HG02840 (cell line): ENCODE measurements around the gene PLA2G4E.
A peak's percentile ranks its signal among the peaks of the same experiment; 100 is the strongest.

Experiments used
- ATAC-seq: cut with Tn5 transposase; IDR thresholded peaks from one replicate; pipeline ENCODE4 v1.9.1; 2021; ENCODE audit warnings: mild to moderate bottlenecking, moderate library complexity, moderate number of reproducible peaks; ENCODE audit not compliant: unreplicated experiment, low FRiP score

PLA2G4E gene

GRCh38 chr15:42056934-42057798, 36.3 kb upstream of the PLA2G4E start:
- ATAC-seq: peak; percentile 70

- ATAC-seq: no peak
Observed at GRCh38 chr15:42053914-42054313, 33.1 kb upstream of the PLA2G4E start.

GRCh38 chr15:42053010-42053409, 32.2 kb upstream of the PLA2G4E start:
- ATAC-seq: no peak

GRCh38 chr15:42050484-42051255, 29.8 kb upstream of the PLA2G4E start:
- ATAC-seq: no peak

- ATAC-seq: no peak
Observed at GRCh38 chr15:42048821-42049200, 28.0 kb upstream of the PLA2G4E start.

GRCh38 chr15:42048080-42048820, 27.4 kb upstream of the PLA2G4E start:
- no peak for ATAC-seq

- ATAC-seq: no peak
Observed at GRCh38 chr15:42046597-42046996, 25.8 kb upstream of the PLA2G4E start.

GRCh38 chr15:42045211-42045615, 24.4 kb upstream of the PLA2G4E start:
- no peak for ATAC-seq

GRCh38 chr15:42042602-42043400, 22.0 kb upstream of the PLA2G4E start:
- ATAC-seq: no peak

- ATAC-seq: no peak
Observed at GRCh38 chr15:42038401-42038800, 17.6 kb upstream of the PLA2G4E start.

GRCh38 chr15:42037656-42038055, 16.8 kb upstream of the PLA2G4E start:
- no peak for ATAC-seq

GRCh38 chr15:42036966-42037365, 16.1 kb upstream of the PLA2G4E start:
- ATAC-seq: no peak

- no peak for ATAC-seq
Observed at GRCh38 chr15:42036112-42036905, 15.5 kb upstream of the PLA2G4E start.

- ATAC-seq: no peak
Observed at GRCh38 chr15:42035435-42035761, 14.6 kb upstream of the PLA2G4E start.

GRCh38 chr15:42034628-42035434, 14.0 kb upstream of the PLA2G4E start:
- no peak for ATAC-seq

GRCh38 chr15:42033214-42033873, 12.5 kb upstream of the PLA2G4E start:
- no peak for ATAC-seq

- no peak for ATAC-seq
Observed at GRCh38 chr15:42032376-42033213, 11.8 kb upstream of the PLA2G4E start.
